ENCODE data around the gene IPO5.

DNA sequence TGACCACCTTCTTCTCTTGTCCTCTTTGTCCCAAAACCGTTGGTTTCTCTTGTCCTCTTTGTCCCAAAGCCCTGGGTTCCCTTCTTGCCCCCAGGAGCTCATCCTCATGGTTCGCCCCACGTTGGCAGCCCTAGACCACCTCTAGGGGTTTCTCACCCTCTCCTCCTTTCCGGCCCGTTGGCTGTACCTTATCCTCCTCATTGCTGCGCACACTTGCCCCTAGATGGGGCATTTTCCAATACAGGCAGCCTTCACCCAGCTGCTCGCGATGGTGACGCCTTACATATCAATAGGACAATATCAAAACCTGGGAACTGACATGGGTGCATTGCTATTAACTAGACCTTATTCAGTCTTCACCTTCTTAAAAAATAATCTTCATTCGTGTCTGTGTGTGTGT is 86.5 kb downstream of the IPO5 start:
- TF ChIP-seq, protein P1, sequence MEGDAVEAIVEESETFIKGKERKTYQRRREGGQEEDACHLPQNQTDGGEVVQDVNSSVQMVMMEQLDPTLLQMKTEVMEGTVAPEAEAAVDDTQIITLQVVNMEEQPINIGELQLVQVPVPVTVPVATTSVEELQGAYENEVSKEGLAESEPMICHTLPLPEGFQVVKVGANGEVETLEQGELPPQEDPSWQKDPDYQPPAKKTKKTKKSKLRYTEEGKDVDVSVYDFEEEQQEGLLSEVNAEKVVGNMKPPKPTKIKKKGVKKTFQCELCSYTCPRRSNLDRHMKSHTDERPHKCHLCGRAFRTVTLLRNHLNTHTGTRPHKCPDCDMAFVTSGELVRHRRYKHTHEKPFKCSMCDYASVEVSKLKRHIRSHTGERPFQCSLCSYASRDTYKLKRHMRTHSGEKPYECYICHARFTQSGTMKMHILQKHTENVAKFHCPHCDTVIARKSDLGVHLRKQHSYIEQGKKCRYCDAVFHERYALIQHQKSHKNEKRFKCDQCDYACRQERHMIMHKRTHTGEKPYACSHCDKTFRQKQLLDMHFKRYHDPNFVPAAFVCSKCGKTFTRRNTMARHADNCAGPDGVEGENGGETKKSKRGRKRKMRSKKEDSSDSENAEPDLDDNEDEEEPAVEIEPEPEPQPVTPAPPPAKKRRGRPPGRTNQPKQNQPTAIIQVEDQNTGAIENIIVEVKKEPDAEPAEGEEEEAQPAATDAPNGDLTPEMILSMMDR (IDR thresholded peaks at IDR 0.05) = no peak
- no peak for TF ChIP-seq POLR2A (IDR thresholded peaks at IDR 0.05)

All from breast epithelium (tissue), 3 donors.